PFSK-1 (cell line): ENCODE measurements around the gene HID1.

Experiments used
- FOXP2 ChIP-seq: optimal IDR thresholded peaks from 2 replicates; pipeline ENCODE3; 2011; ENCODE audit warnings: borderline replicate concordance, control low read depth, inconsistent platforms; ENCODE audit not compliant: insufficient read depth; ENCODE audit errors: extremely low read length, extremely low read depth
- POLR2AphosphoS5 ChIP-seq: IDR thresholded peaks from 2 replicates; pipeline ENCODE4 v1.6.1; 2012; ENCODE audit warnings: low read depth, mild to moderate bottlenecking, control low read depth, low read length, moderate library complexity
- SIN3A ChIP-seq: IDR thresholded peaks from 2 replicates; pipeline ENCODE4 v1.6.1; 2012; ENCODE audit warnings: mild to moderate bottlenecking, low read length, moderate library complexity, borderline replicate concordance; ENCODE audit not compliant: insufficient read depth
- TAF1 ChIP-seq: IDR thresholded peaks from 2 replicates; pipeline ENCODE4 v1.6.1; 2012; ENCODE audit warnings: low read length, control low read depth, borderline replicate concordance; ENCODE audit not compliant: insufficient read depth
- TF ChIP-seq, protein P1 (sequence below), 2 experiments: IDR thresholded peaks; 2 replicates each; pipeline versions ENCODE4 v1.6.1 to v1.8.0; 2011 to 2012; ENCODE audit warnings: low read depth in 2 of 2, low read length in 2 of 2, control low read depth in 1 of 2, inconsistent platforms in 1 of 2, mild to moderate bottlenecking in 1 of 2, moderate library complexity in 1 of 2; ENCODE audit not compliant: insufficient read depth in 1 of 2

HID1 gene

DNA sequence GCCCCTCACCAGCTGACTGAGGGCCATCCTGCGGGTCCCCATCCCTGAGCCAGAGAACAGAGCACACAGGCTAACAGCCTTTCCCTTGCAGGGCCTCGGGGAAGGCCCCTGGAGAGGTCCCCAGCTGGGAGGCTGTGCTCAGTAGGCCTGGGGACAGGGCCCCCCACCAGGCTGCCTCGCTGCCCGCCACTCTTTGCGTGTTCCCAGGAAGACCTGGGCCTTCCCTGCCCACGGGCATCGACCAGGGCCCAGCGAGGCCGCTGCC is 785 bp downstream of the HID1 start:
- TF ChIP-seq, protein P1, sequence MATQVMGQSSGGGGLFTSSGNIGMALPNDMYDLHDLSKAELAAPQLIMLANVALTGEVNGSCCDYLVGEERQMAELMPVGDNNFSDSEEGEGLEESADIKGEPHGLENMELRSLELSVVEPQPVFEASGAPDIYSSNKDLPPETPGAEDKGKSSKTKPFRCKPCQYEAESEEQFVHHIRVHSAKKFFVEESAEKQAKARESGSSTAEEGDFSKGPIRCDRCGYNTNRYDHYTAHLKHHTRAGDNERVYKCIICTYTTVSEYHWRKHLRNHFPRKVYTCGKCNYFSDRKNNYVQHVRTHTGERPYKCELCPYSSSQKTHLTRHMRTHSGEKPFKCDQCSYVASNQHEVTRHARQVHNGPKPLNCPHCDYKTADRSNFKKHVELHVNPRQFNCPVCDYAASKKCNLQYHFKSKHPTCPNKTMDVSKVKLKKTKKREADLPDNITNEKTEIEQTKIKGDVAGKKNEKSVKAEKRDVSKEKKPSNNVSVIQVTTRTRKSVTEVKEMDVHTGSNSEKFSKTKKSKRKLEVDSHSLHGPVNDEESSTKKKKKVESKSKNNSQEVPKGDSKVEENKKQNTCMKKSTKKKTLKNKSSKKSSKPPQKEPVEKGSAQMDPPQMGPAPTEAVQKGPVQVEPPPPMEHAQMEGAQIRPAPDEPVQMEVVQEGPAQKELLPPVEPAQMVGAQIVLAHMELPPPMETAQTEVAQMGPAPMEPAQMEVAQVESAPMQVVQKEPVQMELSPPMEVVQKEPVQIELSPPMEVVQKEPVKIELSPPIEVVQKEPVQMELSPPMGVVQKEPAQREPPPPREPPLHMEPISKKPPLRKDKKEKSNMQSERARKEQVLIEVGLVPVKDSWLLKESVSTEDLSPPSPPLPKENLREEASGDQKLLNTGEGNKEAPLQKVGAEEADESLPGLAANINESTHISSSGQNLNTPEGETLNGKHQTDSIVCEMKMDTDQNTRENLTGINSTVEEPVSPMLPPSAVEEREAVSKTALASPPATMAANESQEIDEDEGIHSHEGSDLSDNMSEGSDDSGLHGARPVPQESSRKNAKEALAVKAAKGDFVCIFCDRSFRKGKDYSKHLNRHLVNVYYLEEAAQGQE (IDR thresholded peaks at IDR 0.05; ENCODE audit: insufficient read depth in 1 of 2, low read depth in 2 of 2, low read length in 2 of 2), result no peak
- no peak for TF ChIP-seq POLR2AphosphoS5
- TF ChIP-seq SIN3A, result no peak
- TF ChIP-seq TAF1, result no peak
- TF ChIP-seq FOXP2, result no peak

DNA sequence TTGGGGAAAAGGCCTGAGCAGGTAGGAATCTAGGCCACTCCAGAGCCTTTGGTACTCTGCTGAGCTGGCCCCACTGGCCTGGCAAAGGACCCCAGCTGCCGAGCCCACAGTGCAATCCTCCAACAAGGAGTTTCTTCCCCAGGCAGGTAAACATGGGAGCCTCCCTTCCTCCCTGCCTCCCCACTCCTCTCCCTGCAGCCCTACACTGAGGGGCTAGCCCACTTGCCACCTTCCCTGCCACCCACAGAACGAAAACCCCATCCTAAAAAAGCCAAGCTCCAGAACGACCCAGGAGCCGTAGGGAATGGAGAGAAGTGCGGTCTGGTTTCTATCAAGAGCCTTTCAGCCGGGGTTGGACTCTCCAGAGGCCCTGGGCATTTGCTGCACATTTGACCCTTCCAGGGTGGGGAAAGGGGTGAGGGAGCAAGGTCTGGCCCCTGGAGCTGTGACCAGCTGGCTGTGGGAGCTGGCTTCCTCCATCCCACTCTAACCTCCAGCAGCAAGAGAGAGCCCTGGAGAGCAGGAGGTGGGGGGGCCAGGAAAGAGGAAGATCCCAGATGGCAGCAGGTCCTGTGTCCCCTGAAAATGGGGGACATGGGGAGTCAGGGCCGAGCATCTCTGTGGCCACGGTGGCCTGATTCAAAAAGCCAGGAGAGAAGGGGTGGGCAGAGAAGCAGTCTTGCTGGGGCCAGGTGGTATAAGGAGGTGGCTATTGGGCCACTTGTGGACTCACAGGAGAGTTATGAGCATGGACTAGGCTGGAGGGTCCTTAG is 1.3 kb downstream of the HID1 start:
- no peak for TF ChIP-seq FOXP2
- no peak for TF ChIP-seq SIN3A
- no peak for TF ChIP-seq TAF1
- TF ChIP-seq POLR2AphosphoS5, result no peak
- TF ChIP-seq, protein P1 (IDR thresholded peaks at IDR 0.05; ENCODE audit: insufficient read depth in 1 of 2, low read depth in 2 of 2, low read length in 2 of 2), result no peak

DNA sequence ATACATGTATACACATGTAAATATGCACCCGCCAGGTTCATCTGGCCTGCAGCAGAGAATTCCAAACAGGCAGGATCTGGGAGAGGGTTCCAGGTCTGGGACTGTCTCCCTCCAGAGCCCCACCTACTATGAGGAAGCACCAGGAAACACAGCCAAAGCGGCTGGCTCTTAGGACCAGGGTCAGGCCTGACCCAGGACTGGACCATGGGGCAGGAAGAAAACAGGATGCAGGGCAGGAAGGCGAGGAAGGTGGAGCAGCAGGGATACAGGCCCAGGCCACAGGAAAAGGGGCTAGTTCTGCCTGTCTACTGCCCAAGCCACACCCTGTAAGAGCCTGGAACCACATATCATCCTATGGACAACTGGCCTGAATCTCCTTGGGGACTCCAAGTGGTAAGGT is 2.2 kb downstream of the HID1 start:
- peak; percentile 75 for TF ChIP-seq FOXP2
- TF ChIP-seq TAF1, result no peak

DNA sequence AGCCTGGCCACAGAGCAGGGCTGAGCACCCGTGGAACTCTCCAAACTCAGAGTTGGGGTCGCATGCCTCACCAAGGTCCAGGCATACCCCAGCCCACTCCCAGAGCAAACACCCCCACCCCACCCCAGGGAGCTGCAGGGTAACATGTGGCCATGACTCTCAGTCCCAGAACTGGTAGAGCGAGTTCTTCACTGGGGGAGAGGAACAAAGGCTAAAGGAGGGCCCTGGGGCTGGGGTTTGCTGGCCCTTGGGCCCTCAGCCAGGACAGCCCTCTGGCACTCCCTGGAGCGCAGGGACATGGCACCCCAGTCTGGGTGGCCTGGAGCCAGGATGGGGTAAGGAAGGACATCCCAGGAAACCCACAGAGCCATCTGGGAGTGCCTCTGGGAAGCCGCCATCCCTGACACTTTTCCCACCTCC is 4.2 kb downstream of the HID1 start:
- TF ChIP-seq TAF1 (no peak), SIN3A (no peak), FOXP2 (no peak), POLR2AphosphoS5 (no peak)
- TF ChIP-seq, protein P1 (IDR thresholded peaks at IDR 0.05; ENCODE audit: insufficient read depth in 1 of 2, low read depth in 2 of 2, low read length in 2 of 2), result no peak

DNA sequence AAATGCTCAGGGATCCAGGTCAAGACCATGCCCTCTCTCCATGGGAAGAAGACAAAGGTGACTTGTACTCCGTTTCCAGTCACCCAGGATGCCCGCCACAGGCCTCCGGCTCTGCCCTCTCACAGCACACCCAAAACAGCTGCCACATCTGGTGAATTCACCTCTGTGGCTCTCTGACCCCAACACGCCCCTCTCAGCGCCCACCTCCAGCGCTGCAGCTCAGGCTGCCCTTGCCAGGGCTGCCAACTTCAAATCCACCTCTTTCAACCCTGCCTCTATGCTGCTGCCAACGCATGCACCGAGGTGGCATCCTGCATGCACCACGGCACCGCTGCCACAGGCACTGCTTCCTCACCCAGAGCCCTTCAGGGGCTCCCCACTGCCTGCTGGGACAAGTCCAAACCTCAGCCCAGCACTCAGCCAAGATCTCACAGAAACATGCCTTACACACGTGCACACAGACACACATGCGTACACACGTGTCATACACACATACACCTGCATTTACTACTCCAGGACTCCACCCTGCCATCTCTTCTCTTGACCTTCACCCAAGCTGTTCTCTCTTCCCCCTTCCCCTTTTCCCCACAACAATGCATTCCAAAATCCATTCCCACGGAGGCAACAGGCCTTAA is 7.5 kb downstream of the HID1 start:
- TF ChIP-seq FOXP2, result no peak
- TF ChIP-seq SIN3A, result no peak
- TF ChIP-seq TAF1, result no peak
- TF ChIP-seq, protein P1 (IDR thresholded peaks at IDR 0.05; ENCODE audit: insufficient read depth in 1 of 2, low read depth in 2 of 2, low read length in 2 of 2), result no peak
- no peak for TF ChIP-seq POLR2AphosphoS5
